HG03575 (cell line): ENCODE measurements around the gene VEZT.

Experiments
- ATAC-seq: cut with Tn5 transposase; IDR thresholded peaks from one replicate; pipeline ENCODE4 v1.9.1; 2021; ENCODE audit not compliant: unreplicated experiment, insufficient number of reproducible peaks, low FRiP score; ENCODE audit errors: extremely low read depth

The VEZT gene

DNA sequence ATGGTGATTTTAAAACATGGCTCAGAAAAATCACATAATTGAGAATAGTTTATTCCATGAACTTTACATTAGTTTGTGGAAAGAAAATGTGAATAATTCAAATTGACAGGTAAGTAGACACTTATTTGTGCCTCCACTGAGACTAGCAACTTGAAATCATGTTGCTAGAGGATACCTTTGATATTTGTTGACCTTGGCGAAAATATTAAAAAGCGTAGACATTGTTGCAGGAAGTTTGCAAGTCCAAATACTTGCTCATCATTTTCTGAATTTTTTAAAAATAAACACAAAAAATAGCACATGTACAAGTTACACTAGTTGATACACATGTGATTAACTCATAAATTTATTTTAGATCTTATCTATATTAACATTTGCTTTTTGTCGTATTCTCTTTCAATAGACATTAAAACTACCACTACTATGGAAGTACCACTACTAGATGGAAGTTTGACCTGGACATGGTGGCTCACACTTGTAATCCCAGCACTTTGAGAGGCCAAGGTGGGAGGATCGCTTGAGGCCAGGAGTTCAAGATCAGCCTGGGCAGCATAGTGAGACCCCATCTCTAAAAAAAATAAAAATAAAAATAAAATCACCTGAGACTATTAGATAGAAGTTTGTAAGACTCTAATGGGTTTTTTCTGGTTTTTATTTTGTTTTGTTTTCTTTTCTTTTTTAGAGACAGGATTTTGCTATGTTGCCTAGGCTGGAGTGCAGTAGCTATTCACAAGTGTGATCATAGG lies 24.3 kb downstream of the VEZT start:
- no peak for ATAC-seq

DNA sequence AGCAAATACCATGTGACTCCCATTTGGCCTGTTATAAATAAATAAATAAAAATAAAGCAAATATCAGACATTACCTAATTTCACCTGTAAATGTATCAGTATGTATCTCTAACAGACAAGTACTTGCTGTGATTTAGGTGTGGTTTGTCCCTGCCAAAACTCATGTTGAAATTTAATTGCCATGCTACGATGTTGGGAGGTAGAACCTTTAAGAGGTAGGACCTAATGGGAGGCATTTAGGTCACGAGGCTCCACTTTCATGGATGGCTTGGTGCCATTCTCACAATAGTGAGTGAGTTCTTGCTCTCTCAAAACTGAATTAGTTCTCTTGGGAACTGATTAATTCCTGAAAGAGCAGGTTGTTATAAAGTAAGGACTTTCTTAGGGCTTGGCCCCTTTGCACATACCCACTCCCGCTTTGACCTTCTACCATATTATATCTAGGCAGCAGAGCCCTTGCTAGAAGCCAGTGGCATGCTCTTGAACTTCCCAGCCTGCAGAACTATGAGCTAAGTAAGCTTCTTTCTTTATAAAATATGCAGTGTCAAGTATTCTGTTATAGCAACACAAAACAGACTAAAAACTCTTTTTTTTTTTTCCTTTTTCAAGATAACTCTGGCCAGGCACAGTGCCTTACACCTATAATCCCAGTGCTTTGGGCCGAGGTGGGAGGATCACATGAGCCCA lies 26.0 kb downstream of the VEZT start:
- ATAC-seq = no peak

DNA sequence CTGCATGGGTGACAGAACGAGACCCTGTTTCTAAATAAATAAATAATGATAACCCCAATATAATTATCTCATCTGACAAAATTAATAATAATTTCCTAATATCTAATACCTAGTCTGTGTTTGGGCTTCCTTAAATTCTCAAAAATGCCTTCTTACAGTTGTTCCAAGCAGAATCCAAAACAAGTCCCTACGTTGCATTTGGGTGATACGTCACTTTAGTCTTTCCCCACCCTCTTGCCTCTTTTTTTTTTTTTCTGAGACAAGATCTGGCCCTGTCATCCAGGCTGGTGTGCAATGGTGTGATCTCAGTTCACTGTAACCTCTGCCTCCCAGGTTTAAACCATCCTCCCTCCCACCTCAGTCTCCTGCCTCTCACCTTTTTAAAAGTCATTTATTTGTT lies 26.7 kb downstream of the VEZT start:
- ATAC-seq = no peak

DNA sequence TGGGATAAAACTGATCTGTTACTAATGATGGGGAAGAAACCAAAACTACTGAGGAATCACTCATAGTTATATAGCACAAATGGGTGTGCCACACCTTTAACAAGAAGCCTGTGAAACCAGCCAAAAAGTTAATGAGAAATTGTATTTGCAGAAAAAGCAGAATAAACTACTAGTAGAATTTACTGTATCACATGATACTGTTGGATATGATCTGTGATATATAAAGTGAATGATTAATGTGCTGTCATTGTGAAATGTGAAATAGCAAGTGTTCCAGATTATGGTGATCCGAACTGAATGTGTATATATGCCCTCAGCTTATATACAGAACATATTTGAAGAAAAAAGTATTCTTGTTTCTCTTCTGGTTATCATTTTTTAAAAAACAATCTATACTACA lies 30.5 kb downstream of the VEZT start:
- no peak for ATAC-seq

DNA sequence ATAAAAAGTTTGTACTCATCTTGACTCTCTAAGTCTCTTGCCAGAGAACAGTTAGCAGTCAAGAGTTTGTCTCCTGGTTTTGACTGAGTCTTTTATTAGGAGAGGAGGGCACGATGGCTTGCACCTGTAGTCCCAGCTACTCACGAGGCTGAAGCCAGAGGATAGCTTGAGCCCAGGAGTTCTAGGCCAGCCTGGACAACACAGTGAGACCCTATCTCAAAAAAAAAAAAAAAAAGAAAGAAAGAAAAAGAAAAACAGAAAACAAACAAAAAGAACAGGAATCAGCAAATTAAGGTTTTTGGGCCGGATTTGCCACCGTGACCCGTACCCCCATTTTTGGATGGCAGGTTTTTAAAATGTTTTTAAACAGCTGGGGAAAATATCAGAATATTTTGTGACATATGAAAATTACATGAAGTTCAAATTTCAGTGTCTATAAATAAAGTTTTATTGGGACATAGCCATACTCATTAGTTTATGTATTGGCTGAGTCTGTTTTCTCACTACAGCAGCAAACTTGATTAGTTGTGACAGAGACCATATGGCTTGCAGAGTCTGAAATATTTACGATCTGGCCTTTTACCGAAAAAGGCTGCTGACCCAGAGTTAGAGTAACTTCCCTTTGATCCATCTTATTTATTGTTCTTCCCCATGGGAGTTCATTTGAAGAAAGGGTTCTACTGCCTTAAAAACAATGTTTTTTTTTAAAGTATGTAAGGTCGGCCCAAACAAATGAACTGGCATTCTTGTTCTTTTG lies 31.2 kb downstream of the VEZT start:
- ATAC-seq = no peak

DNA sequence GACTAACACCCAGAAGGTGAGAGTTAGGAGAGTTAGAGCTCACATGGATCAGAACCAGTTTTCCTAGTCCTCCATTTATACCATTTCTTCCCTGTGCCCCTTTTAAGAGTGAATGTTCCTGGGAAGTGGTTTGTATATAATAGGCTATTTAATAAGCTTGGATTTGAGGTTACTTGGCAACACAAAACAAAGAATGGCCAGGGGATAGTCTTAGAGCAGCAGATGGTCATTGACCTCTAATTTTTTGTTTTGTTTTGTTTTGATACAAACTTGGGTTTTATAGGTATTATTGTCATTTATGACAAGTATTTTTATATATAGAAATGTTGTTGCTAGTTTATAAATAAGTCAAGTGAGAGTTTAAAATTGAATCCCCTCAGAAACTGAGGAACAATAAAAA lies 35.8 kb downstream of the VEZT start:
- no peak for ATAC-seq

DNA sequence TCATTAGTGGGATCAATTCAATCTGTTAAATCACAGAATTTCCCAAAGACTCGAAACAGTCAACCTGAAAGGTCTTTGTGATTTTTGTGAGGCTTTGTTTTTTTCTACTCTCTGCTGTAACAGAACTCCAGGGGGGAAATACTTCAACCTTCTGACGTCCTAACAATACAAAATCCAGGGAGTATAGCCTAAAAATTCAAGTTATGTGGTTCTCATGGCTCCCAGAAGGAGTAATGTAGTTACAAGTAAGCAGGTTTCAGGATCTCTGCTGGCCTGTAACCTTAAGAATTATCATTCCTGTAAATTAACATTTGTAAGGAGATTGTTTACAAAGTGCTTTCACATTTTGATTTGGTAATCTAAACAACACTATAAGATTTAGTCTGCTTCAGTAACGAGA lies 39.9 kb downstream of the VEZT start:
- no peak for ATAC-seq

DNA sequence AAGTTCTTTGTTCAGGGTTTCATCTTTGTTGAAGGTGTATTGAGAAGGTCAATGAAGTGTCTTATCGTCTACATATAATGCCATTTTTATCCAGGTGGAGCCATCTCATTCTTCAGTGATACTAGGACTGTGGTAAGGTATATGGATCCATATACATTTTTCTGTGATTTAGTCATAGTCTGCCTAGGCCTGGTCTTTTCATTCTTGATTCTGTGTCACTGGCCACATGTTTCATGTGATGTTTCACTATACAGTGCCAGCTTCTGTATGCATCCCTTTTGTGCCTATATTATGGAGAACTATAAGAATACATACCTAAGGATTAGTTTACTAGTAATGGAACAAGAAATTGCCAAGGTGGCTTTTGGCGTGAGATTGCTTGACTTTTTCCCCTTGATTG lies 40.5 kb downstream of the VEZT start:
- ATAC-seq = no peak

DNA sequence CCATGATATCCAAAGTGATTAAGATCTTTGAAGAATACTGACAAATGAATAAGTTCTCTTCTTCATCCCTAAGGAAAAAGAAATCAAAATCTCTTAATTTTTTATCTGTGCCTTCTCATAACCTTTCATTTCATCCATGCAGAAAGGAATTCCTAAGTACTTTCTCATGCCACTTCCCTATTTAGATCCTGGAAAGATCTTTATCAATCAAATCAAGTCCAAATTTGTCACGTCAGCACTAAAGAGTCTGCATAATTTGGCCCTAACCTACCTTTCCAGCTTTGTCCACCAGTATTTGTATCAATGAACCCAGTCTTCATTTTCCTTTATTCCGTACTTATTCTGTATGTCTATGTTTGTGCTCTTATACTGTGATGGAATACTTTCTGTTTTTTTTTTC lies 41.2 kb downstream of the VEZT start:
- no peak for ATAC-seq

DNA sequence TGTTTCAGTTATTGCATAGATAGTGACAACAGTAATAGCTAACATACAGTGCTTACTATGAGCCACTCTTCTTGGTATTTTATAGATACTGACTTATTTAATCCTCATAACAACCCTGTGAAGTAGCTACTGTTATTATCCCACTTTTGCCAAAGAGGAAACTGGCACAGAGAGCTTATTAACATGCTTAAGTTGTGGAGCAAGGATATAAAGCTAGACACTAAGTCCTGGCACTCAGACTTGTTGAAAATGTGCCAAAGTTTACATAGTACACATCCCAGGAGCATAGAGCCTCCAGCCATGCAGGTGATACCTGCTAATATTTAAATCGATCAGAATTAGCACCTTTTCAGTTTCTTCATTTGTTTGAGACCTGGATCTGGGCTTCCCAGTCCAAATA lies 41.8 kb downstream of the VEZT start:
- ATAC-seq = no peak

DNA sequence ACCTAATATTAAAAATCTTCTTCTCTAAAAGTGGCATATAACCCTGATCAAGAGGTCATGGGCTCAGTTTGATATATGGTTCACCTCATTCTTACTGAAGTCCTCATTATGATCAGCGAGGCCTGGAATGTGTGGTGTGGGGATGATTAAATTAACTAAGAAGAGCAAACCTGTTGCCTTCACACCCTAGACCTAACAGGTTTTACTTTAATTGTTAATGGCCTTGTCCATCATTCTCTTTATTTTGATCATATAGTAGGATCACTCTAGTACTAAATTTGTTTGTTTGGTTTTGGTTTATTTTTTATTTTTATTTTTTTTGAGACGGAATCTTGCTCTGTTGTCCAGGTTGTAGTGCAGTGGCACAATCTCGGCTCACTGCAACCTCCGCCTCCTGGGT lies 43.5 kb downstream of the VEZT start:
- no peak for ATAC-seq

DNA sequence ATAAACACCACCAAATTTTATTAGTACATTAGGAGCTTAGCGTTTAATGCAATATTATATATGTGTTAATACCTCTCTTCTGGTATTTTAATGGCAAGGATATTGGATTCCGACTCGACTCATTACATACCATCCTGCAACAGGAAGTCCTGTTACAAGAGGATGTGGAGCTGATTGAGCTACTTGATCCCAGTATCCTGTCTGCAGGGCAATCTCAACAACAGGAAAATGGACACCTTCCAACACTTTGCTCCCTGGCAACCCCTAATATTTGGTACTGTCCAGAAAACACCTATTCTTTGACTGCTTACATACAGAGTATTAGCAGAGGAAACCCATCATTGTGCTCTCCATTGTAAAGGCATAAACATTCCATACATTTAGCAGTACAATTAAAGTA lies 45.2 kb downstream of the VEZT start:
- ATAC-seq = no peak

DNA sequence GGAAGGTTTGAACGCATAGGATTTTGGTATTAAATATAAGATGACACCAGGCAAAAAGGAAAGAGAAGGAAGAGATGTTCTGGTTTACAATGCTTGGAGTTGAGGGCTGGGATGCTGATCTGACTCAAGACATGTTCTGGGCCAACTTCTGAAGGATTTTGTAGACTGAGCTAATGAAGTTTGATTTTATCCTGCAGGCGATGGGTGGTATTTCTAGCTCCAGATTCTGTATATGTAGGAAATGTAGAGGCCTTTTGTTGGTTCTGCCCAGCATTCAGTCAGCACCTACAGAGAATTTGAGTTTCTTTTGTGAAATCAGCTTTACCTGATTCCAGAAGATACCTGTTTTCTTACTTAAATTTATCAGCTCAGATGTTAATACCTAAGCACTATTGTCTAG lies 48.2 kb downstream of the VEZT start:
- ATAC-seq = no peak

DNA sequence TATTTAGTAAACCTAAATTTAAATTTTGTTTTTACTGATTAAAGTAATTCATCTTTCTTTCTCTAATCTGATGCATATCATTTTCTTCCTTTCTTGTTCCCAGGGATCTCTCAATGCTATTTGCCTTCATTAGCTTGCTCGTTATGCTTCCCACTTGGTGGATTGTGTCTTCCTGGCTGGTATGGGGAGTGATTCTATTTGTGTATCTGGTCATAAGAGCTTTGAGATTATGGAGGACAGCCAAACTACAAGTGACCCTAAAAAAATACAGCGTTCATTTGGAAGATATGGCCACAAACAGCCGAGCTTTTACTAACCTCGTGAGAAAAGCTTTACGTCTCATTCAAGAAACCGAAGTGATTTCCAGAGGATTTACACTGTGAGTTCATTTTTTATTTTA lies 48.6 kb downstream of the VEZT start:
- ATAC-seq = no peak

DNA sequence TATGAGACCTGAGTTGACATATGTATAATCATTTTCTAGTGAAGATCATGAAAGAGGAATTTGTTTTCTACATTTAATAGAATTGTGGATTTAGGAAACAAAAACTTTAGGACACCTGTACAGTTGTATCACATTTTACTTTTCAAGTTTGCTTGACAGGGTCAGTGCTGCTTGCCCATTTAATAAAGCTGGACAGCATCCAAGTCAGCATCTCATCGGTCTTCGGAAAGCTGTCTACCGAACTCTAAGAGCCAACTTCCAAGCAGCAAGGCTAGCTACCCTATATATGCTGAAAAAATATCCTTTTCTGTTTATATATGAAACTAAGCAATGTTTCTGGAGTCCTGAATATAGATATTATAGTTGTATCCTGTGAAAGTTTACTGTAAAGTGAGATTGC lies 52.3 kb downstream of the VEZT start:
- ATAC-seq = no peak

DNA sequence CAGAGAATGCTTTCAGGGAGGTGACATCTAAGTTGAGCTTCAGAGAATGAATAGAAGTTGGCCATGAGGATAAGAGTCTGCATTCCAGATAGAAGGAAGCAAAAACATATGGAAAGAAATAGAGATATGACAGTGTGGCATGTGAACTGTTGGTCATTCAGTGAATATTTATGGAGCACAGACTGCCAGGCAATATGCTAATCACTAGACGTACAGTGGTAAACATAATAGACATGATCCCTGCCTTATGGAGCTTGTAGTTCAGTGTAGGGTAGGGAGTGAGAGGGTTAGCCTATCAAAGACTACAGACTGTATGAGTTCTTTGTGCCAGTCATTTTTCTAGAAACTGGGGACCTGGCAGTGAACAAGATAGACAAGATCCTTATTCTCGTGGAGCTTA lies 53.9 kb downstream of the VEZT start:
- ATAC-seq = no peak

DNA sequence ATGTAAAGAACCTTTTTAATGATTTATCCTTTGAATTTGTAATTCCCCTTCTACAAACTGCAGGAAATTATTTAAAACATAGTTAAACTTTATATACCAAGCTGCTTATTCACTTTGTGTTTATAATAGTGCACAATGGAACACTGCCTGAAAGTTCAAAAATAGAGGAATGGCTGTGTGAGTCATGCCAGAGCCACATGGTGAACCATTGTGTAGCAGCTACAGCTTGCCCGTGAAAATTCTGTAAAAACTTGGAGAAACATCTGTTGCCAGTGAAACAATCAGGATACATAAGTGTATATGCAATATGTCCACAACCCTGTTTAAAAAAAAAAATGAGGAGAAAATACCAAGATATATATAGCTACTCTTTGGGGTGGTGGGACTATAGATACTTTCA lies 59.5 kb downstream of the VEZT start:
- no peak for ATAC-seq

DNA sequence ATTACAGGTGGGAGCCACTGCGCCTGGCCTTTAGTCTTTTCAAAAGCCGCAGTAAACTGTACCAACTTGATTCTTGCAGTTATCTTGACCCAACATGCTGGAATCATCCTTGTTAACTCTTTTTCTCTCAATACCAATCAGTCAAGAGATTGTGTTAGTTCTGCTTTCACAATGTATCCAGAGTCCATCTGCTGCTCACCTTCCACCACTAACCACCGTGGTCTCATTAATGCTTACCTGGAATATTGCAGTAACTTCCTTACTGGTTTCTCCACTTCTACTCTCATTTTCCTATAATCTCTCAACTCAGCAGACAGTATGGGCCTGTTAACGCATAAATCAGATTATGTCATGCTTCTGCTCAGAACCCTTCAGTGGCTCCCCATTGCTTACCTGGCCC lies 62.2 kb downstream of the VEZT start:
- ATAC-seq = no peak

DNA sequence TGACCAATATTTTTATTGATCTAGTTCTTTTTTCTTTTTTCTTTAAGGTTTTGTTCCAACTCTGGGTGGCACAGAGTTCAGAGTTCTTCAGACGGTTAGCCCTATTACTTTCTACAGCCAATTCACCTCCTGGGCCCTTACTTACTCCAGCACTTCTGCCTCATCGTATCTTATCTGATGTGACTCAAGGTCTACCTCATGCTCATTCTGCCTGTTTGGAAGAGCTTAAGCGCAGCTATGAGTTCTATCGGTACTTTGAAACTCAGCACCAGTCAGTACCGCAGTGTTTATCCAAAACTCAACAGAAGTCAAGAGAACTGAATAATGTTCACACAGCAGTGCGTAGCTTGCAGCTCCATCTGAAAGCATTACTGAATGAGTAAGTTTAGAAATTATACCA lies 64.7 kb downstream of the VEZT start:
- ATAC-seq = no peak

DNA sequence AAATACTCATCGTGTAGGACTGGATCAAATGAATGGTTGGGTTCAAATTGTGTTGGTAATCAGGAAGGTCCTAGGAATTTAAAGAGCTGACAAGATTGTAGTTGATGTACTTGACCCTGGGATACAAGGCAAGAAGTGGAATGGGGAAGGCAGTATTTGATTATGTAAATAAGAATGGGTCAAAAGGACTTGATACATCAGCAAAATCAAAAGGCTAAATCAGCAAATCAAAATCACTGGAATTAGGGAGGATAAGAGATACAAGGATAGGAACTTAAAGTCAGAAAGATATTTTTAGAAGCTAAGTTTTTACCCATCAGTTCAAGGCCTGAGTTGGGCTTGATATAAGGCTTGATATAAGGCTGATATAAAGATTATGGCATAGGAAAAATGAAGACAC lies 65.8 kb downstream of the VEZT start:
- no peak for ATAC-seq
